Activated CD8-positive, alpha-beta memory T cell treated with anti-CD3 and anti-CD28 coated beads, Interleukin-2, amount 10 ng/mL, durations not matched to agents 7 days and 5 days (primary cell): Measurements from ENCODE around the gene SLC49A4. TPM values are rescaled to one million over a fixed set of nuclear protein-coding genes. Genes with fewer than 3 reads are reported as not detected.

ENCODE experiments used
- ATAC-seq: fragments of 150-1000 bp; cut with Tn5 transposase; one replicate; pipeline ENCODE4 v1.10.0; 2021; ENCODE audit warnings: moderate library complexity
- CTCF ChIA-PET: fragments of 350-600 bp; sonication (Branson Sonifier 250); formaldehyde crosslinking; loops from one replicate; lab custom pipeline; 2021; ENCODE audit warnings: antibody characterized with exemption; lab: Charles Lee
- DNase-seq: peaks from one replicate; pipeline ENCODE4 v3.0.0-alpha.2; 2020
- H3K27ac Mint-ChIP-seq: one replicate; pipeline ENCODE4 v1.8.0; 2021; ENCODE audit warnings: mild to moderate bottlenecking, mixed read lengths
- H3K27me3 Mint-ChIP-seq: one replicate; pipeline ENCODE4 v1.8.0; 2021; ENCODE audit warnings: mixed read lengths
- H3K36me3 Mint-ChIP-seq: one replicate; pipeline ENCODE4 v1.8.0; 2021; ENCODE audit warnings: mild to moderate bottlenecking, mixed read lengths
- H3K4me1 Mint-ChIP-seq: one replicate; pipeline ENCODE4 v1.8.0; 2021; ENCODE audit warnings: mixed read lengths
- H3K4me3 Mint-ChIP-seq: one replicate; pipeline ENCODE4 v1.8.0; 2021; ENCODE audit warnings: mild to moderate bottlenecking, moderate library complexity, mixed read lengths
- H3K9me3 Mint-ChIP-seq: one replicate; pipeline ENCODE4 v1.8.0; 2022; ENCODE audit warnings: low read depth, mixed read lengths
- total RNA-seq, 2 experiments: library from RNA; stranded (reverse); gene quantifications; one replicate each; pipeline ENCODE4 v1.2.3, GENCODE V29; 2021

SLC49A4 gene
- total RNA-seq, 2 experiments from 2014 or later = 1.5 to 1.8 TPM

GRCh38 chr3:122912772-122913538 is 118.1 kb downstream of the SLC49A4 start:
- no peak for DNase-seq
- Mint-ChIP-seq H3K4me3 (no peak overlapping the region), H3K27ac (no peak overlapping the region), H3K4me1 (peaks cover 3% of the 10 kb centered on the region), H3K9me3 (no peaks in the 10 kb centered on the region), H3K36me3 (no peaks in the 10 kb centered on the region), H3K27me3 (peaks cover 32% of the 10 kb centered on the region)
- CTCF ChIA-PET = no interaction called here
- ATAC-seq = no peak

DNA sequence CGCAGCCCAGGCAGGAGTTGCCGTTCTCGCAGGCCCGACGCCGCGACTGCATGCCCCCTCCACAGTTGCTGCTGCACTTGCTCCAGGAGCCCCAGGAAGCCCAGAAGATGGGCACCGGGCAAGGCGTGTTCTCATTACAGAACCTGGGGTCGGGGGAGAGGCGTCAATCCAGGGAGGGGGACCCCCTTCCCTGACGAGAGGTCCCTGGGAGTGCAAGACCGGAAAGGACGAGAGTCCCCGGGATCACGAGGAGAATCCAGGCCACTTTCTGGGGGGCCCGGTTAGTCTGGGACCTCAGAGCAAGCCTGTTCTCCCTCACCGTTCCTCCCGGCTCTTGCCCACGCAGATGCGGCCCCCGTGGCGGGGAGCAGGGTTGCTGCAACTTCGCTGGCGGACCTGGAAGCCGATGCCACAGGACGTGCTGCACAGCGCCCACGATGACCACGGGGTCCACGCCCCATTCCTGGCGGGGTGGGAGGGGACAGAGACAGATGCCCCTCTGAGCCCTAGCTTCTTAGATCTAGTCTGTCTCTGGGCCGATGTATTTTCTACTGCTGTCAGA is 118.8 kb downstream of the SLC49A4 start:
- CTCF ChIA-PET = no interaction called here
- H3K9me3 Mint-ChIP-seq = no peaks in the 10 kb centered on the region

DNA sequence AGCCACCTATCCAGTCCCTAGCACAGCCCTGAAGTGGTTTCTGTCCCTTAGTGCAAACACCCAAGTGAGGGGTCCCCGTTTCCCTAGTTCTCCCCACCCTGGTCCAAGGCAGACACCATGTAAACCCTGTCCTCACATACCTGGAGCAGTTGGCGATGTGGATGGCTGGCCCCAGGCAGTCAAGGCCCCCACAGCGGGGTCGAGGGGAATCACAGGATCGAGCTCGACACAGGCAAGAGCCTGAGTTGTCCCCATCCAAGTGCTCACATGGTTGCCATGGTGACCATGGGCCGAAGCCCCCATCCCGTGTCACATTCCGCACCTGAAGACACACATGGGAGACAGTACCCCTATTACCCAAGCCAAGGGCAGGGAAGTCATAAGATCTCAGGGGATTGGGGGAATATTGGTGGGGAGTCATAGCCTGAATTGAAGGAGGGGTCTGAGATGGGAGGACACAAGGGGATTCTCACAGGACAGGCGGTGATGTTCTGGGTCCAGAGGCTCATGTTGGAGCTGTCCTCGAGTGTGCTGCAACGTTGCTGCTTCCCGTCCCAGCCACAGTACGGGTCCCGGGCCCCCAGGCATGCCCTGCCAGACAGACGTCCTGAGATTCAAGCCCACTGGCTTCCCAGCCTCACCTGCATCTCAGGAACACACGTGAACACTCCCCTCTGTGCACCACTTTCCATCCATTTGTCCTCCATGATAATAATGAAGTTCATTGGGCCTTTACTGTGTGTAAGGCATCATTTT is 120.6 kb downstream of the SLC49A4 start:
- H3K9me3 Mint-ChIP-seq = no peaks in the 10 kb centered on the region
- no peak overlapping the region for H3K27ac Mint-ChIP-seq
- H3K4me1 Mint-ChIP-seq = peaks cover 3% of the 10 kb centered on the region
- H3K27me3 Mint-ChIP-seq = peaks cover 46% of the 10 kb centered on the region
- no peak for ATAC-seq
- H3K36me3 Mint-ChIP-seq = no peaks in the 10 kb centered on the region
- DNase-seq = no peak
- H3K4me3 Mint-ChIP-seq = no peak overlapping the region
- CTCF ChIA-PET = interaction anchor here (1.2 kb wide), 1 partner anchor 113 kb away, joined by 3 read pairs; no protein-coding TSS in a partner anchor

More for the DNA sequence above, 118.8 kb downstream of the SLC49A4 start:
- Mint-ChIP-seq H3K27me3 (peaks cover 34% of the 10 kb centered on the region), H3K4me3 (no peak overlapping the region), H3K36me3 (no peaks in the 10 kb centered on the region), H3K4me1 (peaks cover 3% of the 10 kb centered on the region), H3K27ac (no peak overlapping the region)
- peak; percentile 37 for DNase-seq
- ATAC-seq = no peak

DNA sequence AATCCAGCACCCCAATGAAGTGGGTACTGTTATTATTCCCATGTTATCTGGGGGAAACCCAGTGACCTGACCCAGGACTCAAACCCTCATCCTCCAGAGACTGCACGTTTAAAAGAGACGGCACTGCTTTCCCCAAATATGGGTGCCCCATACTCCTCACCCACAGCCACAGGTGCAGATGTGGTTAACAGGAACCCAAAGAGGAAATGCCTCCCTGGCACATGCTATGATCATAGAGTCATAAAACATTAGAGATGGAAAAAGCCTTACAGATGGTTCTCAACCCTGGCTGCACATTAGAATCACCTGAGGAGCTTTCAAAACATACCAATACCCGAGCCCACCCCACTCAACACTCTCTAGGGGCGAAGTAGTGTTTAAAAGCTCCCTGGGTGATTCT is 121.2 kb downstream of the SLC49A4 start:
- no peak for ATAC-seq
- Mint-ChIP-seq H3K9me3 (no peaks in the 10 kb centered on the region), H3K36me3 (no peaks in the 10 kb centered on the region), H3K4me1 (peaks cover 3% of the 10 kb centered on the region), H3K27ac (no peak overlapping the region), H3K4me3 (no peak overlapping the region), H3K27me3 (peaks cover 52% of the 10 kb centered on the region)
- CTCF ChIA-PET = interaction anchor here (1.2 to 1.3 kb wide), 2 partner anchors 8 to 112 kb away, joined by 3 read pairs; no protein-coding TSS in a partner anchor
- DNase-seq = no peak

DNA sequence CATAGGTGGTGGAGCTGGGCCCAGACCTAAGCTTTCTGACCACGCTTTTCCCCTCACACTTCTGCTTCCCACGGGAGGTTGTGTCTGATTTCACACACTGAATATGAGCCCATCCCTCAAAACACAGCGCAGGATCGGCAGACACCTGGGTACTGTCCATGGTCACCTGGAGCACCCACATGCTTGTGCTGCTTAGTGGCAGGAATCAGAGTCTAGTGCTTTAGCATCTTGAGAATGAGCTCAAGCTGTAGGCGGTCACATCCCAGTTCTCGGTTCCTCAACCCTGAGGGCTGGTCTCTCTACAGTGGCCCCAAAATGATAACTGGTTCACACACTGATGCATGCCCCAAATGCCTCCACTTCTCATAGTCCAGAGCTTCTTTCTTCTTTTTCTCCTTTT is 121.7 kb downstream of the SLC49A4 start:
- no peak overlapping the region for H3K27ac Mint-ChIP-seq
- no peaks in the 10 kb centered on the region for H3K36me3 Mint-ChIP-seq
- ATAC-seq = no peak
- CTCF ChIA-PET = interaction anchor here (1.2 to 1.3 kb wide), 2 partner anchors 8 to 112 kb away, joined by 3 read pairs; no protein-coding TSS in a partner anchor
- no peak for DNase-seq
- H3K4me1 Mint-ChIP-seq = peaks cover 5% of the 10 kb centered on the region
- peaks cover 57% of the 10 kb centered on the region for H3K27me3 Mint-ChIP-seq
- no peak overlapping the region for H3K4me3 Mint-ChIP-seq
- H3K9me3 Mint-ChIP-seq = no peaks in the 10 kb centered on the region

DNA sequence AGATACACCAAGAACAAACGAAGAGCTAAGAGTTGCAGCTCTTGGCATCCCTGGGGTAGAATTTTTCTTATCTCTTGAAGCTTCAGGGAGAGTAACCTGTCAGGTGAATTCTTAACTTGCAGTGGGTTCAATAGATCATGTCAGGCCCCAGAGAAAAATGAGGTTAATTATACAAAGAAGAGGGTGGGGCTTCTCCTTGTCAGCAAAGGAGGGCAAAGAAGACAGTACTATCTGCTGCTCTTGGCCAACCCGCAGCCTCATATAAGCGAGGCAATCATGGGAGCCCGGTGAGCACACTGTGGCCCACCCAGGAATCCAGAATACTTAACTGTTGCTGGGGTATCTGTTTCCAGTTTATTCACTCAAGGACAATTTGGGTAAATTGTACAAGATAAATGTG is 122.5 kb downstream of the SLC49A4 start:
- H3K27me3 Mint-ChIP-seq = peaks cover 55% of the 10 kb centered on the region
- no peak for ATAC-seq
- H3K4me1 Mint-ChIP-seq = peaks cover 5% of the 10 kb centered on the region

DNA sequence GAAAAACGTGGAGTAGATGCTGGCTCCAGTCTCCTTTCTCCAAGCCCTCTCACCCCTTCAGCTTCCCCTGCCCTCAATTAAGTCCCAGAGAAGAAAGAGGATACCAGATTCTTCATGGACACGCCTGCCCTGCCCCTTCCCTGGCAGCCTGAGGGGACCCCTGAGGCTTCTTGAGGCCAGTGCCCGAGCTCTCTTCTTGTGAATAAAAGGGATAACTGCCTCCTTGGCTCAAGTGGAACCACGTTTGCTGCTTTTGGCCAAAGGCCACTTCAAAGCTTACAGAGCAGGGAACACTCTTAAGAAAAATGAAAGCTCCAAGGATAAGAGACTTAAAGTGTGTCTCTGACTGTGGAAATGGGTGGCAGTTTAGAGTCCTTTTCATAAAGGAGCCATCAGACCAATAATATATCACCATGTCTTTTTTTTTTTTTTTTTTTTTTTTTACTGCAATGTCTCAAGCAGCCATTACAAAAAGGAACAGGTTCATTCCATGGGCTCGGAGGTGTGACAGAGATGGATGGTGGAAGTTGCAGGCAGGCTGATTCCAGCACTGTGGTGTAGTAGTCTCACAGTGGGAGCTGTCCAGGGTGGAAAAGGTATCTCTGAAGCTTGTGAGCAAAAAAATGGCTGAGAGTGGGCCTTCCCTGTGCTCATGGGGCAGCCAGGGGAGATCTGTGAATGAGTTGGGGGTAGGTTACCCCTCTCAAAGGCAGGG is 123.9 kb downstream of the SLC49A4 start:
- Mint-ChIP-seq H3K4me1 (peaks cover 6% of the 10 kb centered on the region), H3K36me3 (no peaks in the 10 kb centered on the region), H3K9me3 (no peaks in the 10 kb centered on the region), H3K27ac (no peak overlapping the region), H3K27me3 (peaks cover 53% of the 10 kb centered on the region), H3K4me3 (no peak overlapping the region)
- CTCF ChIA-PET = interaction anchor here (1.2 kb wide), 1 partner anchor 16 kb away, joined by 4 read pairs; no protein-coding TSS in a partner anchor
- ATAC-seq = no peak
- DNase-seq = no peak

More for the DNA sequence above, 122.5 kb downstream of the SLC49A4 start:
- CTCF ChIA-PET = interaction anchor here (1.3 kb wide), 1 partner anchor 9 kb away, joined by 3 read pairs; no protein-coding TSS in a partner anchor
- no peak overlapping the region for H3K27ac Mint-ChIP-seq
- no peaks in the 10 kb centered on the region for H3K36me3 Mint-ChIP-seq
- DNase-seq = no peak
- no peak overlapping the region for H3K4me3 Mint-ChIP-seq
- no peaks in the 10 kb centered on the region for H3K9me3 Mint-ChIP-seq

GRCh38 chr3:122919291-122919610 is 124.4 kb downstream of the SLC49A4 start:
- Mint-ChIP-seq H3K27ac (no peak overlapping the region), H3K4me3 (no peak overlapping the region), H3K27me3 (peaks cover 48% of the 10 kb centered on the region), H3K4me1 (peaks cover 6% of the 10 kb centered on the region), H3K36me3 (no peaks in the 10 kb centered on the region), H3K9me3 (no peaks in the 10 kb centered on the region)
- CTCF ChIA-PET = interaction anchor here (1.1 kb wide), 1 partner anchor 15 kb away, joined by 3 read pairs; no protein-coding TSS in a partner anchor
- ATAC-seq = no peak
- DNase-seq = no peak

DNA sequence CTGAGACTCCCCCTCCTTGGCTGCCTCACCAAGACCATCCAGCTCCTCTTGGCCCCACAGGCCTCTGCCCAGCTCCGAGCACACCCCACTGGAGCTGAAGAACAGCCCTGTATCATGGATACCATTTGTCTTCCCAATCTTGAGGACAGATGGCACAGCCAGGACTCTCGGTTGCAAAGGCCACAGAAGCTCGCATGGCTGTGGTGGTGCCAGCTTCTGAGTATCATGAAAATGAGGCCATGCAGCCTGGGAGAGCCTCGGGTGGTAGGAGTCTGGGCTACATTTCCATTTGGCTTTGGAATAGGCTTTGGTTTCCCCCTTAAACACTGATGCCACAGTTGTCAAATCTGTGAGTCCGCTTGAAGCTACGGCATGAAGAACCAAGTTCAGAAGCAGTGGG is 126.1 kb downstream of the SLC49A4 start:
- Mint-ChIP-seq H3K9me3 (no peaks in the 10 kb centered on the region), H3K27me3 (peaks cover 41% of the 10 kb centered on the region), H3K4me3 (no peak overlapping the region), H3K4me1 (peaks cover 6% of the 10 kb centered on the region), H3K27ac (no peak overlapping the region), H3K36me3 (no peaks in the 10 kb centered on the region)
- no peak for DNase-seq
- no peak for ATAC-seq
- CTCF ChIA-PET = interaction anchor here (1.2 to 1.3 kb wide), 2 partner anchors 20 to 22 kb away, joined by 3 to 5 read pairs; no protein-coding TSS in a partner anchor

GRCh38 chr3:122921791-122922651 is 127.2 kb downstream of the SLC49A4 start:
- Mint-ChIP-seq H3K27ac (no peak overlapping the region), H3K9me3 (no peaks in the 10 kb centered on the region), H3K4me1 (peaks cover 3% of the 10 kb centered on the region), H3K4me3 (no peak overlapping the region), H3K36me3 (no peaks in the 10 kb centered on the region), H3K27me3 (peaks cover 38% of the 10 kb centered on the region)
- CTCF ChIA-PET = interaction anchor here (1.2 to 1.3 kb wide), 2 partner anchors 19 to 20 kb away, joined by 3 to 5 read pairs; no protein-coding TSS in a partner anchor
- ATAC-seq (peak; percentile 84), DNase-seq (peak; percentile 56)

DNA sequence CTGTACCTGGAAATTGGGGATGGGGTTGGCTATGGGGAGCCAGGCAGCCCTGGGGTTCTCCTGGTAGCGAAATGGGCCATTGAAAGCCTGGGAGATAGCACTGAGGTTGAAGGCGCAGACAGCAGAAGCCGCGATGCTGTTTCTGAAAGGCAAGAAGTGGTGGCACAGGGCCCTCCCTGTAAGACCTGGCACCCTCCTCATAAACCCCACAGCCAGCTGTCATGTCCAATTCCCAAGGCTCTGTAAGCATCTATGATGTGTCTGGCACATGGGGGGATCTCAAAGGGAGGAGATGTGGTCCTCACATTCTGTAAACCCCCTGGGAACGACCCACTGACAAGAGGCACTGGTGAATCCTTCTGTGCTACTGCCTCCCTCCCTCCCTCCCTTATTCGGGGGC is 128.7 kb downstream of the SLC49A4 start:
- DNase-seq (no peak), ATAC-seq (no peak)
- H3K36me3 Mint-ChIP-seq = no peaks in the 10 kb centered on the region
- CTCF ChIA-PET = interaction anchor here (1.0 kb wide), 1 partner anchor 19 kb away, joined by 3 read pairs; no protein-coding TSS in a partner anchor
- H3K4me3 Mint-ChIP-seq = no peak overlapping the region
- peaks cover 35% of the 10 kb centered on the region for H3K27me3 Mint-ChIP-seq
- H3K4me1 Mint-ChIP-seq = peaks cover 3% of the 10 kb centered on the region
- H3K27ac Mint-ChIP-seq = no peak overlapping the region
- H3K9me3 Mint-ChIP-seq = no peaks in the 10 kb centered on the region

- Mint-ChIP-seq H3K27me3 (peaks cover 35% of the 10 kb centered on the region), H3K36me3 (no peaks in the 10 kb centered on the region), H3K27ac (no peak overlapping the region), H3K4me1 (peaks cover 3% of the 10 kb centered on the region), H3K4me3 (no peak overlapping the region), H3K9me3 (no peaks in the 10 kb centered on the region)
- ATAC-seq (no peak), DNase-seq (no peak)
- CTCF ChIA-PET = no interaction called here
These were observed 129.2 kb downstream of the SLC49A4 start for GRCh38 chr3:122924056-122924455.
